IPS-NIHi7 (cell line): ENCODE data around the gene TPP1.

Experiments
- DNase-seq: peaks from one replicate; pipeline ENCODE4 v3.0.0; 2012; ENCODE audit warnings: mixed read lengths; ENCODE audit errors: extremely low spot score

The TPP1 gene

GRCh38 chr11:6627762-6628241 lies 8.6 kb upstream of the TPP1 start:
- DNase-seq, result no peak

GRCh38 chr11:6626971-6627761 lies 7.9 kb upstream of the TPP1 start:
- DNase-seq, result no peak

GRCh38 chr11:6625832-6626420 lies 6.7 kb upstream of the TPP1 start:
- no peak for DNase-seq

- no peak for DNase-seq
These were observed 6.1 kb upstream of the TPP1 start for GRCh38 chr11:6625156-6625831.

- DNase-seq, result no peak
These were observed 4.5 kb upstream of the TPP1 start for GRCh38 chr11:6623391-6624363.

DNA sequence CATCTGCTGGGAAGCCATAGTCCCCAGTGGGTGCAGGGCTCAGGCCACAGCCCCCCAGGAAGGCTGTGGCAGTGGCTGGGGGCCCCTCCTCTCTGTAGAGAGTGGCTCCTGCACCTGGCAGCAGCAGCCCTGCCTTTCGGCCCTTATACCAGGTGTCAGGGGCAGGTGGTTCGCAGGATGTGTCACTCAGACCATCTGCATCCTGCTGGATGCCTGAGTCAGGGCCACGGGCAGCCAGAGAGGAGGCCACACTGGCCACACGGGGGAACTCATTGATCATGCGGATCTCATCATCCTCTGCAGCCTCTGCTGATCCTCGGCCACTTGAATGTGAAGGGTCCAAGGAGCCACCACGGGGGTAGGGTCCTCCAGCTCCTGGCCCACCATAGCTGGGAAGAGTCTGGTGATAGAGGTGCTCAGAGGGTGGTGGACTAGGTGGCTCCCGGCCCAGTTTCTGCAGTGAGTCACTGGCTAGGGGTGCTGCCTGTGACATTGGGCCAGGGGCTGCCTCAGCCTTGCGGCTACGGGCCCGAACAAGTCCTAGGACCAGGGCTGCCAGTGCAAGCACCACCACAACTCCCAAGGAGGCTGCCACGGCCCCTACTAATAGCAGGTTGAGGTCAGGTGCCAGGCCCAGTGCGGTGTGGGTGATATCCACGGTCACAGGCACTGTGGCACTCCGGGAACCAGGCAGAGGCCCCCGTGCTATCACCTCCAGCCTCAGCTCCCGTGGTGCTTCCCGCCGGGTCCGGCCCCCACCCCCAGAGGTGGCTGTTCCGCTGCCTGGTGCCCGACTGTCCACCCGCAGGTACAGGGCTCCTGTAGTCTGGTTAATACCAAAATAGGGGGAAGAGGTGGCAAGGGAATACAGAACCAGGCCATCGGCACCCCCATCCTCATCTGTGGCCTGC lies 3.3 kb upstream of the TPP1 start:
- no peak for DNase-seq

GRCh38 chr11:6621711-6622211 lies 2.5 kb upstream of the TPP1 start:
- no peak for DNase-seq

- DNase-seq, result no peak
These were observed 1.4 kb upstream of the TPP1 start for GRCh38 chr11:6620636-6621035.

DNA sequence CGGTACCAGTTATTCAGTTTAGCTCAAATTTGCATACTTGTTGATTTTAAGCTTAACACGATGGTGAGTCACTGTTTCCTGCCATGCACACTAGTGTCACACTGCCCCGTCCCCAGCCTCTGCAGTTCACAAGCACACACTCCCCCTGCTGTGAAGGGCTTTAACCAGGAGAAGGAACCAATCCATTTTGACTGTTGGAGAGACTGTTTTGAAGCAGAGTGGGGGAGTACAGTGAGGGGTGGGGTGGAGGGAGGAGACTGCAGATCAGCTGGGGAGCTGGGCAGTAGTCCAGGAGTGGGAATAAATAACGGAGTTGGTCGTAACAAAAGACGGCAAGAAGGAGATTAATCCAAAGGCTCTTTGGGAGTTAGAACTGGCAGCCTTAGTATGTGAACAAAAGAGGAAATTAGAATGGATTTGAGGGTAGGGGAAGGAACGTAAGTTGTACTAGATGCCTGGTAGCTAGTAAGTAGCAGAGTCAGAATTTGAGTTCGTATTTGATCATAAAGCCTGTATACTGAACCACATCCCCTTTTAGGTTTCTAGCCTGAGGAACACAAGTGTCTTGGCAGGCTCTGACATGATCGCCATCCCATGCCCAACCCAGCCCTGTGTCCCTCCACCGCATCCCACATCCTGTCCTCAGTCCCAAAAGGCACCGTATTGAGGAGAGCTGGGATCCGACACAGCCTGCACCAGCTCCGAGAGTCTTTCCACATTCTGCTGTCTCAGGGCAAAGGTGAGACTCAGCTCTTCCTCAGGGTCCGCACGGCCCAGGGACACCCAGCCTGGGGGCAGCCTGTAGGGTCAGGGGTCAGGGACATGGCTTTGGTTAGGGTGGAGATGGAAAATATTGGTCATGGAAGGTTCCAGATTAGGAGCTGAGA lies 862 bp downstream of the TPP1 start:
- no peak for DNase-seq

GRCh38 chr11:6617315-6617781 lies 1.9 kb downstream of the TPP1 start:
- no peak for DNase-seq

- no peak for DNase-seq
These were observed 2.5 kb downstream of the TPP1 start for GRCh38 chr11:6616596-6617250.

- DNase-seq, result no peak
These were observed 3.2 kb downstream of the TPP1 start for GRCh38 chr11:6615882-6616585.

GRCh38 chr11:6615046-6615445 lies 4.2 kb downstream of the TPP1 start:
- DNase-seq, result no peak

- no peak for DNase-seq
These were observed 4.8 kb downstream of the TPP1 start for GRCh38 chr11:6614446-6614845.

DNA sequence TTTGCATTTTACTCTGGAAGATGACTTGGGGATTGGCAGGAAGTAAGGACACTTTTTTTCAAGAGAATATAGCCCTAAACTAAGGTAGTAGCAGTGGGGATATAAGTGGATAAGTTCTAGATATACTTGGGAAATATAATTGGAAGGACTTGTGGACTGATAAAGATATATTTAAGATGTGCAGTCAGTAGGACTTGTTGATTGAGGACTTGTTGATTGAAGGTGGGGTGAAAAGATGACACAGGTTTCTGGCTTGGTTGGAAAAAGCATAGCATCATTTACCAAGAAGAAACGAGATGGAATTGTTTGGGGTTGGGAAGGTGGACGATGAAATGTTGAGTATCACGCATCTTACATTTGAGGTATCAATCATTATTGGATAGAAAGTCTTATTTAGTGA lies 5.7 kb downstream of the TPP1 start:
- no peak for DNase-seq

DNA sequence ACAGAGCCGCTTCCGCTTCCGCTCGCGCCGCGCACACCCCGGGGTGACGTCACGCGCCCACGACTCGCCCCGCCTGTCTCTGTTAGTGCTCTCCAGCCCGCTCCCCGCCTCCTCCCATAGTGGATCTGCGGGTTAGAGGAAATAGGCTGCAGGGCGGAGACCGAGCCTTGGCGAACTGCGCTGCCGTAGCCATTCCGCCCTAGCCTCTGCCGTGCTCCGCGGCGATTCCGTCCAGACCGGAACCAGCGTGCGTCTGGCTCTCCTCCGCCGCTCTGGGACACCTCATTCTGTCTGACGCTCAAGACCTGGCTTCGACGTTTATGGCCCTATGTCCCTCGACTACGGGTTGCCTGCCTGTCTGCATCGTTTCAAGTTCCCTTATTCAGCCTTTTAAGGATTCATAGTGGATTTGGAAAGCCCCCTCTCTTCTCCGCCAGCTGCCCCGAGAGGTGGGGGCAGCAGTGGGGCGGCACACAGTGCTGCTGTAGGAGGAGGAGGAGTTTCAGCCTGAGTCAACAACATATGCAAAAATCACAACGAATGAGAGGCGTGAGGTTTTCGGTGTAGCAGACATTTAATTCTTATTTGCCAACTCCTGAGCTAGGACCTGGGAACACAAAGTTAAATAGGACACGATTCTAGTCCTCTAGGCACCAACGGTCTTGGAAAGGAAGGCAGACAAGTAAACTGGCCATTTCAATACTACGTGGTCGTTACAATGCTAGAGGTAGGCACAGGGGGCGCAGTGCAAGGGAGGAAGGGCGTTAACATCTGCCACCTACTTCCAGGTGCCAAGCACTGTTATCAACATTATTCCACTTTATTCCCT lies 6.8 kb downstream of the TPP1 start, which contains the start of gene TAF10:
Gene TAF10 (minus strand): TSS at position 4 of the 829 bp plus-strand sequence. CDS start 27 bp downstream, outside the sequence.
- DNase-seq, result peak; percentile 89

DNA sequence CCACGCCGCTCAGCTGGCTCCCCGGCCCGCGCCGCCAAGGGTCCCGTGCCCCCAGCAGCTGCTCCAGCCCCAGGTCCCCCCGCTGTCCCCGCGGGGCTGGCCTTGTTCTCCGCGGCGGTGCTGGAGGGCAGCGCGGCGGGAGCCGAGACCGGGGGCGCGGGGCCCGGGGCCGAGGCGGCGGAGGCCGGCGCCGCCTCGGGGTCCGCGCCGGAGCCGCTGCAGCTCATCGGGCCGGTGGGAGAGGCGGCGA lies 7.3 kb downstream of the TPP1 start:
- no peak for DNase-seq
